ENCODE data around the gene DPP10. TPM values are rescaled to one million over a fixed set of nuclear protein-coding genes. Genes with fewer than 3 reads are reported as not detected.

DPP10 gene
- total RNA-seq, 6 experiments from 2014 or later, result not detected

- no peaks in the 10 kb centered on the region for H3K36me3 Mint-ChIP-seq (ENCODE audit: low read depth)
- no peak for DNase-seq
- no peak overlapping the region for H3K27ac Mint-ChIP-seq
- H3K27me3 Mint-ChIP-seq (ENCODE audit: insufficient read depth), result peaks cover 2% of the 10 kb centered on the region; the same call in 1 of the 2 replicates
- TF ChIP-seq CTCF (IDR thresholded peaks at IDR 0.05), result no peak
- H3K4me1 Mint-ChIP-seq (ENCODE audit: low read depth), result no peaks in the 10 kb centered on the region
- no peak overlapping the region for H3K4me3 Mint-ChIP-seq
- H3K9me3 Mint-ChIP-seq, result peaks cover 8% of the 10 kb centered on the region
These were observed 15.5 kb downstream of the DPP10 start for GRCh38 chr2:114457956-114458355.

GRCh38 chr2:114461116-114461515 lies 18.7 kb downstream of the DPP10 start:
- DNase-seq, result no peak
- Mint-ChIP-seq H3K4me1 (ENCODE audit: low read depth) (no peaks in the 10 kb centered on the region), H3K27ac (no peak overlapping the region), H3K9me3 (peaks cover 5% of the 10 kb centered on the region), H3K36me3 (ENCODE audit: low read depth) (no peaks in the 10 kb centered on the region), H3K4me3 (no peak overlapping the region), H3K27me3 (ENCODE audit: insufficient read depth) (no peaks in the 10 kb centered on the region)
- TF ChIP-seq CTCF (IDR thresholded peaks at IDR 0.05), result no peak

GRCh38 chr2:114464961-114465706 lies 22.7 kb downstream of the DPP10 start:
- Mint-ChIP-seq H3K27me3 (ENCODE audit: insufficient read depth) (no peaks in the 10 kb centered on the region), H3K36me3 (ENCODE audit: low read depth) (no peaks in the 10 kb centered on the region), H3K4me1 (ENCODE audit: low read depth) (no peaks in the 10 kb centered on the region), H3K27ac (no peak overlapping the region), H3K4me3 (no peak overlapping the region), H3K9me3 (peaks cover 16% of the 10 kb centered on the region)
- DNase-seq, result no peak
- no peak for TF ChIP-seq CTCF (IDR thresholded peaks at IDR 0.05)

DNA sequence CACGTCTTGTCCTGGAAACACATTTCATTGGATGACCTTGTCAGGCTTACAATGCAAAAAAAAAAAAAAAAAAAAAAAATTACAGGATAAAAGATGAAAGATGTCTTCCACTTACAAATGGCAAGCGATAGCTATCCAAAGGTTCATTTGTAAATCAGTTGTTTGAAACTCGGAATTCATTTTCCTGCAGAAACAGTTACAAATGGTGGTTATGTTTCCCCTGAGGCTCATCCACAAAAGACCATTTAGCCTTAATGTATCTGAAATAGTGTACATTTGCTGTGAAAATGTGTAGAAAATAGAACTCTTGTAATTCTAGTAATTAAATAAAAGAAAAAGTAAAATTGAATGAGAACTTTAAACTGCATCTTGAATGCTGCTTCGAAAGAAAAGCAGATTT lies 25.9 kb downstream of the DPP10 start:
- DNase-seq, result no peak
- H3K27ac Mint-ChIP-seq, result no peak overlapping the region
- peaks cover 23% of the 10 kb centered on the region for H3K9me3 Mint-ChIP-seq
- no peak for TF ChIP-seq CTCF (IDR thresholded peaks at IDR 0.05)
- no peak overlapping the region for H3K4me3 Mint-ChIP-seq
- H3K4me1 Mint-ChIP-seq (ENCODE audit: low read depth), result no peaks in the 10 kb centered on the region
- no peaks in the 10 kb centered on the region for H3K27me3 Mint-ChIP-seq (ENCODE audit: insufficient read depth)
- no peaks in the 10 kb centered on the region for H3K36me3 Mint-ChIP-seq (ENCODE audit: low read depth)

GRCh38 chr2:114472246-114472645 lies 29.8 kb downstream of the DPP10 start:
- no peak for DNase-seq
- no peaks in the 10 kb centered on the region for H3K27me3 Mint-ChIP-seq (ENCODE audit: insufficient read depth)
- H3K36me3 Mint-ChIP-seq (ENCODE audit: low read depth), result no peaks in the 10 kb centered on the region
- no peak overlapping the region for H3K4me3 Mint-ChIP-seq
- H3K9me3 Mint-ChIP-seq, result peaks cover 16% of the 10 kb centered on the region
- TF ChIP-seq CTCF (IDR thresholded peaks at IDR 0.05), result no peak
- no peak overlapping the region for H3K27ac Mint-ChIP-seq
- H3K4me1 Mint-ChIP-seq (ENCODE audit: low read depth), result no peaks in the 10 kb centered on the region

All from HFFc6 (cell line).